GM12878 (cell line): ENCODE measurements around the gene IFIT5. TPM values are rescaled to one million over a fixed set of nuclear protein-coding genes. Genes with fewer than 3 reads are reported as not detected.
A peak's percentile ranks its signal among the peaks of the same experiment; 100 is the strongest.

ENCODE experiments used
- ATAC-seq: fragments of 200-7000 bp; cut with Tn5 transposase; 3 replicates; pipeline ENCODE4 v1.9.1; 2020; ENCODE audit warnings: mild to moderate bottlenecking, moderate library complexity
- BruUV-seq: library from RNA; stranded (reverse); fragments of 400-500 nt; replicated peaks from 2 replicates; lab custom pipeline; 2021; lab: Mats Ljungman, UMichigan
- CTCF ChIA-PET: fragments of 300-600 bp; sonication (Branson Sonifier 250); formaldehyde crosslinking; extraction: SDS; loops from one replicate; lab custom pipeline; 2021; ENCODE audit warnings: inconsistent platforms; lab: Yijun Ruan, JAX
- POLR2A ChIA-PET: fragments of 350-600 bp; formaldehyde crosslinking; extraction: SDS; loops from one replicate; lab custom pipeline; 2021; ENCODE audit warnings: inconsistent platforms; lab: Charles Lee
- RAD21 ChIA-PET: fragments of 300-600 bp; sonication (Branson Sonifier 250); formaldehyde crosslinking; loops from one replicate; lab custom pipeline; 2023; ENCODE audit warnings: antibody characterized with exemption; ENCODE audit not compliant: unreplicated experiment; lab: Charles Lee
- SMC1A ChIA-PET: fragments of 300-600 bp; sonication (Branson Sonifier 250); formaldehyde crosslinking; loops from one replicate; lab custom pipeline; 2023; ENCODE audit not compliant: unreplicated experiment, uncharacterized antibody; lab: Charles Lee
- DNase-seq: peaks from one replicate; pipeline ENCODE4 v3.0.0-alpha.2; 2011; ENCODE audit warnings: low read depth, low spot score
- FAIRE-seq: peaks from 3 replicates; lab custom pipeline; 2011; peaks lifted over from hg19 to GRCh38; lab: Jason Lieb, UNC
- H2AFZ ChIP-seq: 2 replicates; pipeline ENCODE4 v1.6.0; 2011; ENCODE audit warnings: low read depth, low read length, control low read depth; ENCODE audit not compliant: control insufficient read depth
- H3K27ac ChIP-seq: 2 replicates; pipeline ENCODE4 v1.5.1; 2011; ENCODE audit warnings: control low read depth; ENCODE audit not compliant: control insufficient read depth, insufficient read depth
- H3K27me3 ChIP-seq, 2 experiments: replicated peaks in 1 of 2; 2 replicates each; pipeline versions ENCODE4 v1.6.0 to v1.6.1; 2011; ENCODE audit warnings: low read length in 1 of 2; ENCODE audit not compliant: control insufficient read depth in 2 of 2, insufficient read depth in 2 of 2
- H3K36me3 ChIP-seq, 2 experiments: 2 replicates each; pipeline ENCODE4 v1.5.1; 2011; ENCODE audit warnings: low read length in 1 of 2; ENCODE audit not compliant: control insufficient read depth in 2 of 2, insufficient read depth in 2 of 2
- H3K4me1 ChIP-seq: 2 replicates; pipeline ENCODE4 v1.6.1; 2011; ENCODE audit warnings: mild to moderate bottlenecking, low read length, moderate library complexity, mixed read lengths; ENCODE audit not compliant: control insufficient read depth, insufficient read depth
- H3K4me2 ChIP-seq: 2 replicates; pipeline ENCODE4 v1.6.0; 2011; ENCODE audit warnings: control low read depth; ENCODE audit not compliant: control insufficient read depth, insufficient read depth
- H3K4me3 ChIP-seq: fragments of 200-600 bp; sonication (generic); 2 replicates; pipeline ENCODE4 v1.5.1; 2016
- H3K79me2 ChIP-seq: 2 replicates; pipeline ENCODE4 v1.6.0; 2011; ENCODE audit warnings: low read length; ENCODE audit not compliant: control insufficient read depth, insufficient read depth
- H3K9ac ChIP-seq: 2 replicates; pipeline ENCODE4 v1.8.0; 2011; ENCODE audit warnings: low read length, control low read depth, mixed read lengths; ENCODE audit not compliant: control insufficient read depth, insufficient read depth
- H3K9me3 ChIP-seq: replicated peaks from 3 replicates; pipeline ENCODE4 v1.5.1; 2011; ENCODE audit warnings: mild to moderate bottlenecking, low read length; ENCODE audit not compliant: control insufficient read depth, insufficient read depth
- H4K20me1 ChIP-seq: 2 replicates; pipeline ENCODE4 v1.6.0; 2011; ENCODE audit not compliant: control insufficient read depth, insufficient read depth
- CBX5 ChIP-seq: sonication (generic); IDR thresholded peaks from 2 replicates; pipeline ENCODE4 v1.6.1; 2016; ENCODE audit warnings: low read depth, moderate library complexity, mild to moderate bottlenecking, inconsistent platforms
- CTCF ChIP-seq, 3 experiments: IDR thresholded peaks in 2 of 3; conservative IDR thresholded peaks in 1 of 3; 2 replicates each; pipeline ENCODE4 v1.5.1; 2011; ENCODE audit warnings: low read depth in 3 of 3, low read length in 3 of 3, mild to moderate bottlenecking in 3 of 3, control low read depth in 2 of 3, moderate library complexity in 2 of 3, inconsistent platforms in 1 of 3, mixed read lengths in 1 of 3; ENCODE audit not compliant: control insufficient read depth in 2 of 3, insufficient read depth in 1 of 3; ENCODE audit errors: extremely low read depth in 1 of 3
- EP300 ChIP-seq, 2 experiments: fragments of 150-350 bp in 1 of 2; IDR thresholded peaks; 2 replicates each; pipeline ENCODE4 v1.6.1; 2011 to 2012; ENCODE audit warnings: low read depth in 2 of 2, low read length in 2 of 2, borderline replicate concordance in 1 of 2, improper control_type of control experiment in 1 of 2, inconsistent platforms in 1 of 2; ENCODE audit not compliant: control insufficient read depth in 1 of 2
- KLF5 ChIP-seq: fragments of 450-650 bp; IDR thresholded peaks from 2 replicates; pipeline ENCODE4 v1.6.1; 2014; ENCODE audit warnings: mild to moderate bottlenecking; ENCODE audit not compliant: partially characterized antibody
- SMC3 ChIP-seq: IDR thresholded peaks from 2 replicates; pipeline ENCODE4 v1.6.1; 2011; ENCODE audit warnings: low read length, improper control_type of control experiment, borderline replicate concordance
- ZNF217 ChIP-seq: fragments of 450-650 bp; IDR thresholded peaks from 2 replicates; pipeline ENCODE4 v1.6.1; 2017; ENCODE audit warnings: antibody characterized with exemption, mild to moderate bottlenecking
- WGBS: methylation state at CpG from one replicate; pipeline ENCODE4 v1.1.6; 2016; ENCODE audit warnings: low lambda C conversion rate; ENCODE audit not compliant: insufficient replicate concordance, insufficient coverage; ENCODE audit errors: missing lambda C conversion rate; 5-methylcytosine and 5-hydroxymethylcytosine counted together
- in situ Hi-C: fragments of 300-500 bp; cut with MboI; formaldehyde crosslinking; loops from 9 replicates; pipeline ENCODE4 v1.14.3; 2018; ENCODE audit warnings: mixed read lengths
- intact Hi-C: fragments of 100-400 bp; cut with micrococcal nuclease; formaldehyde crosslinking; loops from one replicate; pipeline ENCODE4 v1.14.2; 2022; ENCODE audit not compliant: unreplicated experiment
- polyA plus RNA-seq, 11 experiments: library from polyadenylated mRNA; depleted of rRNA in 4 of 11; unstranded in 6 of 11; stranded (reverse) in 5 of 11; fragments of >200 nt; fragmentation: Nextera tagmentation in 4 of 11; fragmentation: Illumina TruSeq in 1 of 11; extraction: Ambion mirVana in 4 of 11; extraction: Trizol in 1 of 11; gene quantifications; 1 replicate in 1 of 11; 2 replicates in 10 of 11; pipeline versions ENCODE4 v1.2.1 to v1.2.3, GENCODE V29; 2011 to 2016; ENCODE audit warnings: inconsistent platforms in 2 of 11, missing spikeins in 2 of 11, low read depth in 1 of 11
- total RNA-seq, 4 experiments: library from RNA; depleted of rRNA in 3 of 4; stranded (reverse); fragments of >200 nt in 3 of 4; fragmentation: Illumina TruSeq in 1 of 4; extraction: Trizol in 1 of 4; gene quantifications; 2 replicates each; pipeline versions ENCODE4 v1.2.1 to v1.2.3, GENCODE V29; 2013 to 2021
- TF ChIP-seq, protein P1 (sequence below): fragments of 450-650 bp; IDR thresholded peaks from 2 replicates; pipeline ENCODE4 v1.6.1; 2017; ENCODE audit warnings: mild to moderate bottlenecking, low read depth, inconsistent platforms; ENCODE audit not compliant: poor library complexity, severe bottlenecking
- TF ChIP-seq, protein P2 (sequence below): IDR thresholded peaks from 2 replicates; pipeline ENCODE4 v1.6.1; 2011; ENCODE audit warnings: mild to moderate bottlenecking, low read depth, low read length, moderate library complexity; ENCODE audit not compliant: insufficient replicate concordance

The IFIT5 gene
- total and polyA plus RNA-seq, 10 of the 15 experiments (the other 5 are each of a cell fraction or from before 2014, with no cell fraction given), result 5.9 to 17.0 (median 10.4) TPM

DNA sequence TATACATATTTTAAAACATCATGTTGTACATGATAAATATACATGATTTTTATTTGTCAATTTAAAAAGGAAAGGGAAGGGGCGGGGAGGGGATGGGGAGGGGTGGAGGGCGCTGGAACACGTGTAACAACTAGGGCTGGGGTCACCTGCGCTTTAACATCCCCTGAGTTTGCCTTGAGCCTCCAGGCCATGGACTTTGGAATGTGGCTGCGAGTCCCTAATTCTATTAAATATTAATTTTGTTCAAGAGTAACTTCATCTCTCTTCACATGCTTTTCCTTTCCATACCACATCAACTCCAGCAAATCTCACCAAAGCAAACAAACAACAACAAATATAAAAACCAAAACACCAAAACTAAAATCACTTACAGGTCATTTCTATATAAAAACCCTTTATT lies 10.6 kb downstream of the IFIT5 start:
- no peaks in the 10 kb centered on the region for H3K79me2 ChIP-seq
- H3K4me1 ChIP-seq, result no peaks in the 10 kb centered on the region
- RAD21 ChIA-PET, result no interaction called here
- SMC1A ChIA-PET, result no interaction called here
- CTCF ChIA-PET, result interaction anchor here (1.6 kb wide), 1 partner anchor 137 kb away, joined by 4 read pairs; no protein-coding TSS in a partner anchor
- H3K27ac ChIP-seq, result no peak overlapping the region
- DNase-seq (no peak), FAIRE-seq (no peak), ATAC-seq (no peak)
- WGBS, result 46% methylated on average over 4 of the region's 5 CpGs
- H3K4me2 ChIP-seq, result no peak overlapping the region
- H3K4me3 ChIP-seq, result no peak overlapping the region
- H4K20me1 ChIP-seq, result no peaks in the 10 kb centered on the region
- in situ Hi-C loops (loop anchor here (10.0 kb wide), 1 partner anchor 130 kb away; no protein-coding TSS in a partner anchor), intact Hi-C loops (loop anchor here (10.0 kb wide), 2 partner anchors 280 to 370 kb away; partner anchors contain the start of gene KIF20B)
- peaks cover 0 to 9% of the 10 kb centered on the region in 2 experiments; a peak in 2 of 4 replicates for H3K36me3 ChIP-seq
- POLR2A ChIA-PET, result no interaction called here
- H3K27me3 ChIP-seq, result no peaks in the 10 kb centered on the region
- TF ChIP-seq KLF5, result no peak
- no peak for TF ChIP-seq EP300 (IDR thresholded peaks at IDR 0.05; ENCODE audit: borderline replicate concordance in 1 of 2, control insufficient read depth in 1 of 2, low read depth in 2 of 2, low read length in 2 of 2)
- no peaks in the 10 kb centered on the region for H3K9me3 ChIP-seq
- no peak overlapping the region for H2AFZ ChIP-seq
- no peak overlapping the region for H3K9ac ChIP-seq
- BruUV-seq, result no TSS peak

DNA sequence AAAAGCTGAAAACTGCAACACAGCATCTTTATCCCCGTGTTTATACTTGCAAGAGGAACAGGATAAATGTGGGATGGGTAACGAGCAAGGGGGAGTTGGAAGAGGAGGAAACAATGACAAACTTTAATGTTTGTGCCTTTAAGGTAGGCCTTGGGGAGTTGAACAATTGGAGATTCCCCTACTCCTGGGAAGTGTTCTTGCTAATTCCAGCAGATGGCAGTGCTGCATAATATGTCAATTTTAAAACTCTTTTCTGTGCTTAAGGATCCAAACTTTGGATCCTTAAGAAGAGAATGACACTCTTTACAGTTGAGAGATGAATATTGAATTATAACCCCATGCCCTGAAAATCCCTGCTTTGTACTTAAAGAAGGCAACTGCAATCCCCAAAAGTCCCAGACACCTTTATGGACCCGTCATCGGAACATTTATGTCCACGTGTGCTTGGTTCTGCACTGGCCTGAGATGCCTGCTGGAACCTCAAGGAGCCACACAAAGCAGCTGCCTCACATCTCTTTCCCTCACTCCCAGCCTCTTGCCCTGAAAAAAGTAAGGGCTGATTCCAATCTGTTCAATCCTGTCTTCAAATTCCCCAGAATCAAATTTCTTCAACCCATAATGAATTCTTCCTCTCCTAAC lies 12.0 kb downstream of the IFIT5 start:
- intact Hi-C loops, result loop anchor here (1.0 to 10.0 kb wide), 3 partner anchors 138 to 368 kb away; partner anchors contain the start of gene KIF20B
- ChIA-PET SMC1A (interaction anchor here (0.6 to 2.0 kb wide), 3 partner anchors 38 to 182 kb away, joined by 3 to 6 read pairs (median 3); no protein-coding TSS in a partner anchor), RAD21 (no interaction called here), POLR2A (no interaction called here), CTCF (interaction anchor here (0.9 to 1.8 kb wide), 4 partner anchors 8 to 180 kb away, joined by 3 to 5 read pairs (median 4); no protein-coding TSS in a partner anchor)
- H3K79me2 ChIP-seq, result no peaks in the 10 kb centered on the region
- no peaks in the 10 kb centered on the region for H4K20me1 ChIP-seq
- no peak for DNase-seq
- no peaks in the 10 kb centered on the region; a peak in 1 of 4 replicates for H3K36me3 ChIP-seq
- H3K9ac ChIP-seq, result no peak overlapping the region
- FAIRE-seq, result peak; percentile 70
- H3K27me3 ChIP-seq, result no peaks in the 10 kb centered on the region
- H3K4me3 ChIP-seq, result no peak overlapping the region
- H3K27ac ChIP-seq, result no peak overlapping the region
- H3K4me1 ChIP-seq, result no peaks in the 10 kb centered on the region
- H3K9me3 ChIP-seq, result no peaks in the 10 kb centered on the region
- no peak overlapping the region for H3K4me2 ChIP-seq
- in situ Hi-C loops, result loop anchor here (10.0 kb wide), 1 partner anchor 128 kb away; no protein-coding TSS in a partner anchor
- ATAC-seq, result peak; percentile 87
- H2AFZ ChIP-seq, result no peak overlapping the region
- WGBS, result 58% methylated on average over 5 of the region's 5 CpGs
- BruUV-seq, result no TSS peak
- TF ChIP-seq, protein P1, sequence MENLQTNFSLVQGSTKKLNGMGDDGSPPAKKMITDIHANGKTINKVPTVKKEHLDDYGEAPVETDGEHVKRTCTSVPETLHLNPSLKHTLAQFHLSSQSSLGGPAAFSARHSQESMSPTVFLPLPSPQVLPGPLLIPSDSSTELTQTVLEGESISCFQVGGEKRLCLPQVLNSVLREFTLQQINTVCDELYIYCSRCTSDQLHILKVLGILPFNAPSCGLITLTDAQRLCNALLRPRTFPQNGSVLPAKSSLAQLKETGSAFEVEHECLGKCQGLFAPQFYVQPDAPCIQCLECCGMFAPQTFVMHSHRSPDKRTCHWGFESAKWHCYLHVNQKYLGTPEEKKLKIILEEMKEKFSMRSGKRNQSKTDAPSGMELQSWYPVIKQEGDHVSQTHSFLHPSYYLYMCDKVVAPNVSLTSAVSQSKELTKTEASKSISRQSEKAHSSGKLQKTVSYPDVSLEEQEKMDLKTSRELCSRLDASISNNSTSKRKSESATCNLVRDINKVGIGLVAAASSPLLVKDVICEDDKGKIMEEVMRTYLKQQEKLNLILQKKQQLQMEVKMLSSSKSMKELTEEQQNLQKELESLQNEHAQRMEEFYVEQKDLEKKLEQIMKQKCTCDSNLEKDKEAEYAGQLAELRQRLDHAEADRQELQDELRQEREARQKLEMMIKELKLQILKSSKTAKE, result peak; percentile 29
- TF ChIP-seq CTCF (IDR thresholded peaks at IDR 0.05 in 2 of 3, conservative IDR thresholded peaks at IDR 0.05 in 1 of 3; ENCODE audit: control insufficient read depth in 2 of 3, extremely low read depth in 1 of 3, insufficient read depth in 1 of 3, low read depth in 3 of 3, low read length in 3 of 3) (peak; percentile 66 to 85 (median 79); a peak in 4 of 6 replicates), ZNF217 (no peak), CBX5 (no peak), SMC3 (peak; percentile 73)
- TF ChIP-seq, protein P2, sequence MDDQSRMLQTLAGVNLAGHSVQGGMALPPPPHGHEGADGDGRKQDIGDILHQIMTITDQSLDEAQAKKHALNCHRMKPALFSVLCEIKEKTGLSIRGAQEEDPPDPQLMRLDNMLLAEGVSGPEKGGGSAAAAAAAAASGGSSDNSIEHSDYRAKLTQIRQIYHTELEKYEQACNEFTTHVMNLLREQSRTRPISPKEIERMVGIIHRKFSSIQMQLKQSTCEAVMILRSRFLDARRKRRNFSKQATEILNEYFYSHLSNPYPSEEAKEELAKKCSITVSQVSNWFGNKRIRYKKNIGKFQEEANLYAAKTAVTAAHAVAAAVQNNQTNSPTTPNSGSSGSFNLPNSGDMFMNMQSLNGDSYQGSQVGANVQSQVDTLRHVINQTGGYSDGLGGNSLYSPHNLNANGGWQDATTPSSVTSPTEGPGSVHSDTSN, result no peak
